HFF-Myc (cell line): ENCODE results near the gene AMDHD2.
"Not testable (repeated sequence)": the region's sequence is repeated elsewhere in the genome, so short reads cannot be mapped to it uniquely, and the experiment has no call there.

Source experiments
- DNase-seq: peaks from one replicate; pipeline ENCODE4 v3.0.0-alpha.2; 2011; ENCODE audit warnings: low read depth; ENCODE audit errors: extremely low read depth
- H3K4me3 ChIP-seq: replicated peaks from 2 replicates; pipeline ENCODE4 v1.5.1; 2011; ENCODE audit warnings: low read depth, mild to moderate bottlenecking, control low read depth, low read length
- TF ChIP-seq, protein P1 (sequence below): IDR thresholded peaks from 2 replicates; pipeline ENCODE4 v1.5.1; 2012; ENCODE audit warnings: mild to moderate bottlenecking, low read depth, low read length, control low read depth; ENCODE audit errors: missing control alignments

The AMDHD2 gene

DNA sequence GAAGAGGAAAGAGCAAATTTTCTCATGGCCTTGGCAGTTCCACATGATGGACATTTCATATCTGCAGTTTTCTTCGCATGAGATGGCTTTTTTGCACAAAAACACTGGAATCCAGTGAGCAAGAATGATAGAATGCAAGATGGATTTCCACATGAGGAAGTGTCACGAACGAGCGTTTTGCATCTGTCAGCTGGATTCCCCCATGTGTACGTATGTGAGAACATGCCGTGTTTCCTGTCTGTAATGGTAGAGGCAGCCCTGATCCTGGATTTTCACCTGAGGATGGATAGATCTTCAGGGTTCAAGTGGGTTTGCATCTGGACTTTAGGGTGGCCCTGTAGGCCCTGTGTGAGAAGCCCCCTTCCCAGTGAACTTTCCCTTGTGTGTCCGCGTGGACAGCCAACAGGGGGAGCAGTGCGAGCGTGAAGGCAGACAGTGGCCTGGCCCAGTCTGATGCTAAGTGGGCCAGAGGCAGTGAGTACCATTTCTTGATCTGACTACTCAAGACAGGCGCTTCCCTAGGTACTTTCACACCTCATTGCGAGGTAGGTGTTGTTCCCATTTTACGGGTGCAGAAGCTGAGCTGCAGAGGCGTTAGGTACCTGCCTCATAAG, 19.8 kb downstream of the AMDHD2 start:
- not testable (repeated sequence) for H3K4me3 ChIP-seq, DNase-seq
- TF ChIP-seq, protein P1, sequence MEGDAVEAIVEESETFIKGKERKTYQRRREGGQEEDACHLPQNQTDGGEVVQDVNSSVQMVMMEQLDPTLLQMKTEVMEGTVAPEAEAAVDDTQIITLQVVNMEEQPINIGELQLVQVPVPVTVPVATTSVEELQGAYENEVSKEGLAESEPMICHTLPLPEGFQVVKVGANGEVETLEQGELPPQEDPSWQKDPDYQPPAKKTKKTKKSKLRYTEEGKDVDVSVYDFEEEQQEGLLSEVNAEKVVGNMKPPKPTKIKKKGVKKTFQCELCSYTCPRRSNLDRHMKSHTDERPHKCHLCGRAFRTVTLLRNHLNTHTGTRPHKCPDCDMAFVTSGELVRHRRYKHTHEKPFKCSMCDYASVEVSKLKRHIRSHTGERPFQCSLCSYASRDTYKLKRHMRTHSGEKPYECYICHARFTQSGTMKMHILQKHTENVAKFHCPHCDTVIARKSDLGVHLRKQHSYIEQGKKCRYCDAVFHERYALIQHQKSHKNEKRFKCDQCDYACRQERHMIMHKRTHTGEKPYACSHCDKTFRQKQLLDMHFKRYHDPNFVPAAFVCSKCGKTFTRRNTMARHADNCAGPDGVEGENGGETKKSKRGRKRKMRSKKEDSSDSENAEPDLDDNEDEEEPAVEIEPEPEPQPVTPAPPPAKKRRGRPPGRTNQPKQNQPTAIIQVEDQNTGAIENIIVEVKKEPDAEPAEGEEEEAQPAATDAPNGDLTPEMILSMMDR = peak; percentile 44

DNA sequence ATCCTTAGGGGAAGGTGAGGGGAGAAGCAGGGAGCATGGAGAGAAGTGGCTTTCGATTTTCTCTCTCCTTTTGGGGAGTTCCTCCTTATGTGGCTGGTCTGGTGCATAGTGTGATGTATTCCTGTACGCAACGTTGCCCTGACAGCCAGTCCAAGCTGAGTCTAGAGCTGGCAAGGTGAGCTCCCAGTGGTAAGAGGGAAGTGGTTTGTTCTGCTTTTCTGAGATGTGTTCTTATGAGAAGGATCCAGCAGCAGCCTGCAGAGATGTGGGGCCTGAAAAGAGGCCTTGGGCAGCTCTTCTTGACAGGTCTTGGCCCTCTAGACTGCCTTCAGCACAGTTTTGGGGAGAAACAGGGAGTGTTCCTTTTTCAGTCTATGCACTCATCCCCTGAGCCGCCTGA, 20.7 kb downstream of the AMDHD2 start:
- not testable (repeated sequence) for H3K4me3 ChIP-seq, DNase-seq

DNA sequence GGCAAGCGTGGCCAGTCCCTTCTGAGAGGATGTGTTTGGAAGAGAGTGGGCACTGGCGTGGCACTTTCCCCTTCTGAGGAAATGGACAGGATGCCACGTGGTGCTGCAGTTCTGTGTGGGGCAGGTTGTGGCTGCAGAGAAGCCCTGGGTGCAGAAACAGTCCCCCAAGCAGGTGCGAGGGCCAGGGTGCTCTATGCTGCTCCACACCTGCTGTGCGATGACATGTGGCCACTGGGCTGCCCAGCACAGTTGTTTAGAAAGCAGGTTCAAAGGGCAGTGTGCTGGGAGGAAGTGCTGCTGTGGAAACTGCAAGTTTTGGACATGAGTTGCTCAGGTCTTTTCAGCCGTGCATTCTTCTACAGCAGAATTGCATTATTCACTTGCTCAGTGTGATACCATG, 21.2 kb downstream of the AMDHD2 start:
- not testable (repeated sequence) for DNase-seq, H3K4me3 ChIP-seq

DNA sequence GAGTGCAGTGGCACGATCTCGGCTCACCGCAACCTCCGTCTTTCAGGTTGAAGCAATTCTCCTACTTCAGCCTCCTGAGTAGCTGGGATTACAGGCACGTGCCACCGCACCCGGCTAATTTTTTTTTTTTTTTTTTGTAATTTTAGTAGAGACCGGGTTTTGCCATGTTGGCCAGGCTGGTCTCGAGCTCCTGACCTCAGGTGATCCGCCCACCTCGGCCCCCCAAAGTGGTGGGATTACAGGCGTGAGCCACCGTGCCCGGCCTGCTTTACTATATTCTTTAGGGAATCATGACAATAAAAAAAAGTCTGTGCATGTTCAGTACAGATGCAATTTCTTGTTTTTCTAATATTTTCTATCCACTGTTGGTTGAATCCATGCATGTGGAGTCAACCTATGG, 23.6 kb downstream of the AMDHD2 start:
- not testable (repeated sequence) for DNase-seq, H3K4me3 ChIP-seq

DNA sequence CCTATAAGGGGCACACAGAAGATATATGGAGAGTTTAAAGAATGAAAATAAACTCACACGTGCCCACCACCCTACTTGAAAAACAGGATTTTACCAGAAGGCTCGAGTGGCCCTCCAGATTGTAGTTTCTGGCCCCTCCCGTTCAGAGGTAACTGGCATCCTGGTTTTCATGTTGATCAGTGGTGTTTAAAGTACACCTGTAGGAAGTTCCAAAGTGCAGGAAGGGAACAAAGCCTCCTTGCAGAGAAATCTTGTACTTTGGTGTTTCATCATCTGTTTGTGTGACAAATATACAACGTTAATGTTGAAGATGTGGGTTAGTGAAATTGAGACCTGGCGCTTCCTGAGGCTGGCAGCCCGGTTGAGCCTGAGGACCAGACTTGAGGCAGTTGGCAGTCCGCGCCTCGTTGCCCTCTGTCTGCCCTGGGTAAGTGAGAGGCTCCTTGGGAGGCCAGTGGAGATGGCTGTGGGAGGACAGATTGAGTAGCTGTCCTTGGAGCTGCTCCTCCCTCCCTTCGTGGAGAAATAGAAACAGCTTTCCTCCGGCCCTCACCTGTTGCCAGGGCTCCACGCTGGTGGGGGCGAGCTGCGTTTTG, 30.2 kb downstream of the AMDHD2 start:
- H3K4me3 ChIP-seq, DNase-seq: not testable (repeated sequence)

DNA sequence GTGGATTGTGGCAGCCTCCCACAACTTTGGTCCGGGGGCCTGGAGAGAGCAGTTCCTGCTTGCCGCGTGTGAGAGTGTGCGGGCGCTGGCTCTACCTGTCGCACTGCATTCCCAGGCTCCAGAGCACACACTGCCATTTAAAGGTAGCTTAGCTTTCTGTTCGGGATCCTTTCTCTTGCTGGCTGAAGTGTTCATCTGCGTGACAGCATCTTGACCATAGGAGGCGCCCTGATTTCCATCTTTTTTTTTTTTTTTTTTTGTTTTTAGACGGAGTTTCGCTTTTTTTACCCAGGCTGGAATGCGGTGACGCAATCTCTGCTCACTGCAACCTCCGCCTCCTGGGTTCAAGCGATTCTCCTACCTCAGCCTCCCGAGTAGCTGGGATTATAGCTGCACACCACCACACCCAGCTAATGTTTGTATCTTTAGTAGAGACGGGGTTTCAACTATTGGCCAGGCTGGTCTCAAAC, 31.3 kb downstream of the AMDHD2 start:
- DNase-seq, H3K4me3 ChIP-seq: not testable (repeated sequence)

DNA sequence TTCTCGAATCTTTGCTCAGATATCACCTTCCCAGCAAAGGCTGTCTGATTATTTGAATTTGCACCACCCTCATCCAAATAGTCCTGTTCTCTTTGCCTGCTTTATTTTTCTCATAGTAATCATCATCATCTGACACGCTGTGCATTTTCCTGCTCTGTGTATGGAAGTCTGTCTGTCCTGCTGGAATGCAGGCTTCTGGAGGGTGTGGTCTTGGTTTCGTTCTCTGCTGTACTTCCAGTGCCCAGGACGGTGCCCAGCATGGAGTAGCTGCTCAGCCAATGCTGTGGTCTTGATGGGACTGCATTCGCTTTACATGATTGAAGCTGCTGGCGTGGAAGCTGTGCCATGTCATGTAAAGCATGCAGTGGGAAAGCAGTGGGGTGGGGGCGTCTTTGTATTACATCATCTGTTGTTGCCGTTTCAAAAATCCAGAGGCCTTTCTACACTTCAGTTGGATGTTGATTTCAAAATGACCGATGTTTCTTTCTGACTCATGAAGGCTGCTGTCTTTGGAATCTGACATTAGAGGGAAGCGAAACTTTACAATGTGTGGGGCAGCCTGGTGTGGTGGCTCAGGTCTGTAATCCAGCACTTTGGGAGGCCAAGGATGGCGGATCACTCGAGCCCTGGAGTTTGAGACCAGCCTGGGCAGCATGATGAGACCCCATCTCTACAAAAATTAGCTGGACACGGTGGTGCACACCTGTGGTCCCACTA, 34.7 kb downstream of the AMDHD2 start:
- not testable (repeated sequence) for H3K4me3 ChIP-seq, DNase-seq

DNA sequence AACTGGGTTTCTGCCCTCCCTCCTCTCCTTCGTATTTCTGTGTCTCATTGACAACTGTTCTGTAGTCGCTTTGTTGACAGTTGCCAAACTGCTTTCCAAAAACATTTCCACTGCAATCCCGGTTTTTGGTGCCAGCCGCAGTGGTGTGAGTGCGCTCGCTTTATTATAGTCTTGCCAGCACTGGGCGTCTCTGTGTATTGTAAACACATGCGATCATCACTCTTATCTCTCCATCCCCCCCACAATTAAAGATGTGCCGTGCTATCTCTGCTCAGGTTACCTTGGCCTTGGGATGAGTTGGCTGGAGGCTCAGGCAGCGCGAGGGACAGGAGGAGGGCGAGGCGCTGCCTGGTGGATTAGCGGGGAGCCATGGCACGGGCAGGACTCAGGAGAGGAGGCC, 37.0 kb downstream of the AMDHD2 start:
- not testable (repeated sequence) for H3K4me3 ChIP-seq, DNase-seq

DNA sequence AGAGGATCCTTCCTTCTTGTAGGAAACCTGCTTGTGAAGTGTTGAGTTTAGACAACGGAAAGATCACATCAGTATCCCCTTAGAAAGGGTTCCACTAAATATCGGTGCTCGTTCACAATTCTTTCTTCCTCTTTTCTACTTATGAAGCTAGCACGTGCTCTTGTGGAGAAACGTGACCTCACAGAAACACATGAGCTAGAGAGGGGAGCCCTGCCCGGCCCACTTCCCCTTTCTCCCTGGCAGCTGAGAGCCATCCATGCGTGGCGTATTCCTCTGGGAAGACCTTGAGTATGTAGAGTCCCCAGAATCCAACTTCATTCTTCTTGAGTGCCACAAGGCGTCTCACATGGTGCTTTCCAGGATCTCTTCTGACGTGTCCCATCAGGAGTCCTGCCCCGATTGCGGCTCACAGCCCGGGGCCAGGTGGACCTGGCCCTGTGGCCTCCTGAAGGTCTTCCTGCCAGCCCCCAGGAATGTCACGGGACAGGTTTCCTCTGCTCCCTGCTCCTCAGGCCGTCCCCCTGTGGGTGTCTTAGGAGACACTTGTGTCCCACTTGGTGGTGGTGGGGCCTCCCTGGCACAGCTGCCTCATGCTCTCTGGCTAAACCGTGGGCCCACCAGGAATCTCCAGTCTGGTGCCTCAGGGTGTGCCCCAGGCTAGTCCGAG, 40.1 kb downstream of the AMDHD2 start:
- not testable (repeated sequence) for DNase-seq, H3K4me3 ChIP-seq

DNA sequence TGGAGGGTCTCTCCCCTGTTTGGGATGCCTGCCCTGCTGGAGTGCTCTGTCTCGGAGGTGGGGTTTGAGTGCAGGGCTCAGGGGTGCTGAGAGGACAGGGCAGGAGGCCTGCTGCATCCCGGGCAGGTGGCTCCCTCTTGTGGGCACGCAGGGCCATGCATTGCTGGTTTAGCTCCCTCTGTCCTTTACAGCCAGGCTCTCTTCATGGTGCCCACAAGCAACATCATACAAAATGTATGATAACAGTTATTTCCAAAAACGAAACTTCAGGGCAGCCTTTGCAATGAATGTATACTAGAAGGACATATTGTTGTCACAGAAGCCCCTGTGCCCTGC, 40.6 kb downstream of the AMDHD2 start:
- TF ChIP-seq, protein P1 = peak; percentile 28
- DNase-seq = not testable (repeated sequence)

DNA sequence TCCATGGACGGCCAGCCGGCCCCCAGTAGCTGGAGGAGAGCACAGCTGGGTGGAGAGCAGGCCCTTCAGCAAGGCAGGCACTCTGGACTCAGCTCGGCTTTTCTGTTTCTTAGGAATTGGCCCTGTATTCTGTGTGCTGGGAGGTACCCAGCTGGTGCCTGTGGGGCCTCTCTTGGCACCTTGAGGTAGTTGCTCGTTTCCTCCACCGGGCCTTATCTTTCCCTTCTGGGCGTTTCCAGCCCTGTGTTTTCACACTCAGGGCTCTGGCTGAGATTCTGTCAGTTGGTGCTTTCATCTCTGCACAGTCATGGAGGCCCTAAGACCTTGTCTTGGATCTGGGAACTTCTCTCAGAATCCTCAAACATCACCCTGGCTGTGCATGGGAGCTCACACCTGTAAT, 47.3 kb downstream of the AMDHD2 start:
- not testable (repeated sequence) for DNase-seq, H3K4me3 ChIP-seq

More for the DNA sequence above, 40.6 kb downstream of the AMDHD2 start:
- not testable (repeated sequence) for H3K4me3 ChIP-seq

DNA sequence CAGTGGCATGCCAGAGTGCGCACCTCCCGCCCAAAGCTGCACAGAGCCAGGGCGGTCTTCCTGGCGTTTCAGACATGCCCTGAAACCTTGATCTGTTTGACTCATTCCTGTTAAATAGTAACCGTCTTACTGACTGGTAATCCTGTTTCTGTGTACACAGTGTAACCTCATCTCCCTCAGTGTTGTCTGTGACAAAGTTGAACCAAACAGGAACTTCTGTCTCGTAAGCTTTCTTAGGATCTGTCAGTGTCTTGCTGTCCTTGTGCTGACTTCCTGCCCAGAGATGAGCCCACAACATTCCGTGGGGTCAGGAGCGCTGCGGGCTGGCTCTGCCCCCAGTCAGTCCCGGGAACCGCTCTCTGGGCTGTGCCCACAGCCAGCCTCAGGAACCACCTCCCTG, 48.4 kb downstream of the AMDHD2 start:
- DNase-seq, H3K4me3 ChIP-seq: not testable (repeated sequence)

DNA sequence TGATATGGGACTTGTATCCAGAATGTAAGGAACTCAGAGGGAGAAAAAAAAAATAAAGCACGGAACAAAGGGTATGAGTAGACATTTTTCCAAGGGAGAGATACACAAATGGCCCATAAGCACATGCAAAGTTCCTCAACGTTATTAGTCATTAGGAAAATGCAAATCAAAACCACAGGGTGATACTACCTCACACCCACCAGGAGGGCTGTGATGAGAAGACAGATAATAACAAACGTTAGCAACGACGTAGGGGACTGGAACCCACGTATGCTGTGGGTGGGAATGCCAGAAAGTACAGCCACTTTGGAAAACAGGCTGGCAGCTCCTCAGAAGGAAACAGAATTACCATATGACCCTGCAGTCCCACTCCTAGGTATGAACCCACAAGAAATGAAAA, 52.5 kb downstream of the AMDHD2 start:
- H3K4me3 ChIP-seq = not testable (repeated sequence)

DNA sequence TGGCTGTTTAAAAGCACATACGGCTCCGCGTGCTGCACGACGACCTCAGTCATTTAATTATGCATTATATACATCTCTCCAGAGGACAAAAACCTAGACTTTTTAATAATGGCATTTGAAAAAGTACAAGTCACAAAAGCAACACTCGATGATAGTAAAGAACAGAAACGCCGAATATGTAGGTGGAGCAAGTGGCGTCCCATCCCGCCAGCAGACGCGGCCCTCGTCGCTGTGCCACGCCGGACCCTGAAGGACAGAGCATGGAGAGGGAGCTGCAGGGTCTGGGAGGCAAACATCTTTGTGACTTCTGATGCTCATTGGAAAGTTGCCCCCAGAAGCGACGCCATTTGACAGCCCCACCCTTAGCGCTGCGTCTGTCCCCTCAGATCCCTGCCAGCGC, 55.7 kb downstream of the AMDHD2 start:
- not testable (repeated sequence) for H3K4me3 ChIP-seq

More for the DNA sequence above, 52.5 kb downstream of the AMDHD2 start:
- DNase-seq = not testable (repeated sequence)

DNA sequence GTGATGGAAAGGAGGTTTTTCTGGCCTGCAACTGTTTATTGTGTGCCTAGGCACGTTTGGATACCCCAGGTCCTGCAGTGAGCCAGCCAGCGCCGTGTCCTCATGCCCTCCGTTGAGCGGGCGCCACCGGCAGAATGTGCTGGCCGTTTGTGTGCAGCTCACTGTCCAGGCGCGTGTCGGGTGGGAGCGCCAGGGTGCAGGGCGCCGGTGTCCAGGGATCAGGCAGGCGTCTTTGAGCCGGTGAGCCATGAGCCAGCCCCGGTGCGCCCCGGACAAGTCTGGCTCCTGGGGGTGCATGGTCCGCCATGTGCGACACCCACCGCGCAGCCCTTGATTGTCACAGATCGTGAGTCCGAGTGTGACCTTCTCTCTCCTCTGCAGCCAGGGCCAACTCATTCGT, 56.9 kb downstream of the AMDHD2 start:
- not testable (repeated sequence) for DNase-seq, H3K4me3 ChIP-seq

More for the DNA sequence above, 55.7 kb downstream of the AMDHD2 start:
- not testable (repeated sequence) for DNase-seq

DNA sequence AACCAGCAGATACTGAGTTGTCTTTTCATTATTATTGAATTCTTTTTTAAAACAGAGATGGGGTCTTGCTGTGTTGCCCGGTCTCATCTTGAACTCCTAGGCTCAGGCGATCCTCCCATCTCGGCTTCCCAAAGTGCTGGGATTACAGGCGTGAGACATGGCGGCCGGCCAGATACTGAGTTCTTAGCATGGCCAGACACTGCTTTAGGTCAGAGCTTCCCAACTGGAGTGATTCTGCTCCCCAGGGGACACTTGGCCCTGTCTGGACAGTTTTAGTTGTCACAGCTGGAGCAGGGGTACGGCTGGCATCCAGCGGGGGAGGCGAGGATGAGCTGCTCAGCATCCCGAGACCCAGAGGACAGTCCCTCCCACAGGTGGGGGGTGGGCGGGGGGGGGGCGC, 58.7 kb downstream of the AMDHD2 start:
- DNase-seq = not testable (repeated sequence)

More for the DNA sequence above, 58.7 kb downstream of the AMDHD2 start:
- not testable (repeated sequence) for H3K4me3 ChIP-seq
